Dendritic cell treated with granulocyte-macrophage colony-stimulating factor and Interleukin-4, amounts not matched to agents 40 ng/mL and 50 ng/mL, for 4 days (primary cell): Measurements from ENCODE around the gene MPPED1.

Source experiments
- H3K27ac Mint-ChIP-seq: one replicate; pipeline ENCODE4 v1.8.0; 2022; ENCODE audit warnings: mild to moderate bottlenecking, mixed read lengths
- H3K27me3 Mint-ChIP-seq: one replicate; pipeline ENCODE4 v1.8.0; 2022; ENCODE audit warnings: mild to moderate bottlenecking, mixed read lengths
- H3K36me3 Mint-ChIP-seq: one replicate; pipeline ENCODE4 v1.8.0; 2022; ENCODE audit warnings: low read depth, mixed read lengths
- H3K4me1 Mint-ChIP-seq: one replicate; pipeline ENCODE4 v1.8.0; 2022; ENCODE audit warnings: low read depth, mixed read lengths
- H3K4me3 Mint-ChIP-seq: one replicate; pipeline ENCODE4 v1.8.0; 2022; ENCODE audit warnings: mild to moderate bottlenecking, moderate library complexity, mixed read lengths
- H3K9me3 Mint-ChIP-seq: one replicate; pipeline ENCODE4 v1.8.0; 2022; ENCODE audit warnings: mixed read lengths
- intact Hi-C: fragments of 100-400 bp; cut with micrococcal nuclease; formaldehyde crosslinking; loops from one replicate; pipeline ENCODE4 v1.15.0; 2022

The MPPED1 gene

DNA sequence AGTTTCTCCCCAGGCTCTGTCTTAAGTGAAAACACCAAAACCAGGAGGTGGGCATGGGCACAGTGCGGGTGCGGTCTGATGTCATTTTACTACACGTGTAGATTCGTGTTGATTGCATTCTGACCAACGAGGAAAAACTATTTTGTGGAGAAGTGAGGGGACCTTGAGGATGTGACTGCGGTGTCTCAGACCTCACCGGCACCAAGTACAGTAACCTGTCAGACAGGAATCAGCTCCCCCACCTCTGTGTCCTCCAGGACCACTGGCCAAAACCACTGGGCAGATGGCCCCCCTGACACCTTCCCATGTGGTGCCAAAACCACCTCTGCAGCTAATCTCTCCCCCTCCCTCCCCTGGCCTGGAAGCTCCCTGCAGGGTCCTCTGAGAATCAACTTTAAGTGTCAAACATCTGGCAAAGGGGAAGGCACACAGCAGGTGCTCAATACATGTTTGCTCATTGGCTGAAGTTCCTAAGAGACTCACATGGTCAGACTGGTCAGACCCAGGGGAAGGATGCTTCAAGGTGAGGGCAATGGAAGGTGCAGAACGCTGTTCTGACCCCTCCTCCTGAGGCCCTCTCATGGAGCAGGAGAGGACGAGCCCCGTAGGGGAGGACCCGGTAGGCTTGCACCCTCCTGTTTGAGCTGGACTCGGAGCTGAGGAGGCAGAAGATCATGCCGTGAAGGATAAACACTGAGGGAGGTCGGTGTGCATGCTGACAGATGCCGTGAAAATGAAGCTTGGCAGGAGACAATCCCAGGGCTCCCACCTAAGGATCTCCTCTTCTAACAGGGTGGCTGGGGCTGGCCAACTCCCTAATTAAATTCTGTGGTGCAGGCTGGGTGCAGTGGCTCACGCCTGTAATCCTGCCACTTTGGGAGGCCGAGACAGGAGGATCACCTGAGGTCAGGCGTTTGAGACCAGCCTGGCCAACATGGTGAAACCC is 129.9 kb downstream of the MPPED1 start:
- Mint-ChIP-seq H3K4me1 (peaks cover 7% of the 10 kb centered on the region), H3K4me3 (no peak overlapping the region), H3K27me3 (no peaks in the 10 kb centered on the region), H3K27ac (no peak overlapping the region), H3K9me3 (no peaks in the 10 kb centered on the region), H3K36me3 (no peaks in the 10 kb centered on the region)
- intact Hi-C loops, result no loop called here

DNA sequence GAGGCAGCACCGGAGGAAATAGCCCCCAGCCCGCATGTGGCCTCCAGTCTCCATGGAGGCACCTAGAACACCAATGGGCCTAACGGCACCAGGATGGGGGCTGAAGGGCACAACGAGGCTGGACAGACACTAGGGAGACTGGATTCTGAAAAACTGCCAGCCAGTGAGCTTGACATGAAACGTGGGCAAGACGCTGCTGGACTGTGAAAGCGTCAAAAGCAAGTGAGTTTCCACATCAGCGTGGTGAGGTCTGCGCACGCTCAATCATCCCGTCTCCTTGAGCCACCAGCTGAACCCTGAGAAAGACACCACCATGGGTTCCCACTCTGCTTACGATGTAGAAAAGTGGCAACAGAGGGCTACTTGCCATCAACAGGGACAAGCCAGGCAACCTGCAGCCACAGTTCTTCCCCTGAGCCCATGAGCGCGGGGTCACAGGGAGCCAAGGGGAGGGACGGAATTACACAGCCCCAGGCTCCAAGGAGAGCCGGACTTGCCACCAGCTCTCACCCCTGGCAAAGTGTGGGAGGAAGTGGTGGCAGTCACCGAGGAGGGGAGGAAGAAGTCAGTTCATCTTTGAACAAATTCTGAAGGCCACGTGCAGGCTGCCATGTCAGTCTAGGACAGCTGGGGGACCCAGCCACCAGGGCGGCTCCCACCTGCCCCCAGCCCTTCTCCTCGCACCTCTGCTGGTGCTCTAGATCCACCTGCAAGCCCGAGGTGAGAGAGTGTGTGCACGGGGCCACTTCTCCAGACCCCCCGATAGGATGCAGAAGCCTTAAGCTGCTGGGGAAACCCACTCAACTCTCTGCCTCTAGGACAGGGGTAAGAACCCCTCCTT is 131.1 kb downstream of the MPPED1 start:
- Mint-ChIP-seq H3K9me3 (no peaks in the 10 kb centered on the region), H3K36me3 (no peaks in the 10 kb centered on the region), H3K27ac (no peak overlapping the region), H3K4me3 (no peak overlapping the region), H3K27me3 (no peaks in the 10 kb centered on the region), H3K4me1 (peaks cover 7% of the 10 kb centered on the region)
- intact Hi-C loops, result no loop called here

DNA sequence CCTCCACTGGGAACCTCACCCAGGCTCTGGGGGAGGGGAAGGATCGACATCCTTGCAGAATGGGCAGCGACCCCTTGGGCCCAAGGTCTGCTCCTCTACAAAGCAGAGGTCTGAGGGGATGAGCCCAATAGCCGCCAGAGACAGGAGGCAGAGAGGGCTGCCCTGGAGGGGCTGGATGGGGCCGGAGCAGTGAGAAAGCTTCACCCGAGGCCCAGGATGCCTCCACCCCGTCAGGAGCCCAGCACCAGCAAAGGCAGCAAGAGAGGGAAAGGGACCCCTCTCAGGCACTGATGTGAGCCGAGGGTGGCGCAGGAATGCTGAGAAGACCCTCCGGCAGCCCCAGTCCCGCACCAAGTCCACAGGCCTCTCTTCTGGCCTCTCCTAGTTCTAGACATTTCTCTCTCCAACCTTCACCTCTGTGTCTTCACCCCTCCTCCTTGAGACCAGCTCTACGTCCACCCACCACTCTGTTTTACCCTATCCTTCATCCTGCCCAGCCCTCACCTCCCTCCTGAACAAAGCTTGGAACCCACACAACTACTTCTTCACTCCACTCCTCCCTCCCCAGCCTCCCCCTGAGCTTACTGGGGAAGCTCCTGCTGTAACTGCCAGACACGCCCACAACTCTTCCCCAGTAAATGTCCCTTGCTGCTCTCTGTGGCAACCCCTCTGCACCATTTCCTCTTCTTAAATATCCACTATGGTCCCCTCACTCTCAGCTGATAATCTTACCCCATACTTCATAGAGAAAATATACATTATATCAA is 131.9 kb downstream of the MPPED1 start:
- intact Hi-C loops, result no loop called here
- Mint-ChIP-seq H3K9me3 (no peaks in the 10 kb centered on the region), H3K36me3 (no peaks in the 10 kb centered on the region), H3K27ac (no peak overlapping the region), H3K27me3 (no peaks in the 10 kb centered on the region), H3K4me3 (no peak overlapping the region), H3K4me1 (peaks cover 7% of the 10 kb centered on the region)

DNA sequence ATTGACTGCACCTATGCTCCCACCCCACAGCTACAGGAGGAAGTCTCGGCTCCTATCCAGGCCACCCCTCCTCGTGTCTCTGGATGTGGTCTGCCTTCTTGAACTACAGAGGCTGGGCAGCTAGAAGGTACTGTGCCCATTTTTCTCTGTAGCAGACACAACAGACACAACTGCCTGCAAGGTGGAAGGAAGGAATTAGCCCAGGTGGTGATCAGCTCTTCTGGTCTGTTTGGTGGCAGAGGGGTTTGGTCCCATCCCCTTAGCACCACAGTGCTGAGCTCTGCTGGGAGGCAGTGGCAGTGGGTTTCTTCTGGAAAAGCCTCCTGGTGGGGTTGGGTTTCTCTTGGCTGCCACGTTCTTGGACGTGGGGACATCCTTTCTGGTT is 132.5 kb downstream of the MPPED1 start:
- no peaks in the 10 kb centered on the region for H3K27me3 Mint-ChIP-seq
- H3K27ac Mint-ChIP-seq, result no peak overlapping the region
- intact Hi-C loops, result no loop called here
- H3K4me3 Mint-ChIP-seq, result no peak overlapping the region
- no peaks in the 10 kb centered on the region for H3K9me3 Mint-ChIP-seq
- H3K36me3 Mint-ChIP-seq, result no peaks in the 10 kb centered on the region
- H3K4me1 Mint-ChIP-seq, result peaks cover 7% of the 10 kb centered on the region

DNA sequence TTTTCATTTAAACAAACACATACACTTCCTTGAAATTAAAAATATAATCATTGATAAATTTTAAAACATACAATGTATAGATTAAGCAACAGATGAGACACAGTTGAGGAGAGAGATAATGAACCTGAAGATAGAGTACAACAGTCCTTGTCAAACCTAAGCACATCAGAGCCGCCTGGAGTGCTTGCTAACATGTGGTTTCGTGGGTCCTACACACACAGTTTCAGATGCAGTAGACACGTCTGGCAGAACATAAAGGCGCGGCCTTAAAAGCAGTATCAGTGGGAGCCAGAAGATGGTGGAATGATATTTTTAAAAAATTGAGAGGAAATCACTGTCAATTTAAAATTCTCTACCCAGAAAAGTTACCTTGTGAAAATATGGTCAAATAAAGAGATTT is 134.4 kb downstream of the MPPED1 start:
- no peaks in the 10 kb centered on the region for H3K27me3 Mint-ChIP-seq
- no peaks in the 10 kb centered on the region for H3K36me3 Mint-ChIP-seq
- H3K27ac Mint-ChIP-seq, result no peak overlapping the region
- H3K9me3 Mint-ChIP-seq, result no peaks in the 10 kb centered on the region
- intact Hi-C loops, result no loop called here
- H3K4me1 Mint-ChIP-seq, result peaks cover 7% of the 10 kb centered on the region
- no peak overlapping the region for H3K4me3 Mint-ChIP-seq

DNA sequence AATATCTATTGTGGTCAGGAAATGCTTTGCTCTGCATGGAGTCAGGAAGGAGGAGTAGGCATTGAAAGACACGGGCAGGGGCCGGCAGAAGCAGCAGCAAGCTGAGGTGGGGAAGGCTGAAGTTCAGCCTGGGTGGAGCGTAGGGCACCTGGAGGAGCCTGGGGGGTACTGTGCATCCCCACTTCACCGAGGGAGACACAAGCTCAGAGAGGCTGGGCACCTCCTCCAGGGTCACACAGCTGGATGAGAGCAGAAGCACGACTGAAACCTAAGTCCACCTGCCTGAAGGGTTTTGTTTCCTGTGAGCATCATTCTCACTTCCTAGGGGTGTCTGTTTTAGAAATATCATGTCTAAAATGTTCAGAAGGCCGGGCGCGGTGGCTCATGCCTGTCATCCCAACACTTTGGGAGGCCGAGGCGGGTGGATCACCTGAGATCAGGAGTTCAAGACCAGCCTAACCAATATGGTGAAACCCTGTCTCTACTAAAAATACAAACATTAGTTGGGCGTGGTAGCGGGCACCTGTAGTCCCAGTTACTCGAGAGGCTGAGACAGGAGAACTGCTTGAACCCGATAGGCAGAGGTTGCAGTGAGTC is 138.3 kb downstream of the MPPED1 start:
- Mint-ChIP-seq H3K27me3 (no peaks in the 10 kb centered on the region), H3K4me3 (no peak overlapping the region), H3K36me3 (no peaks in the 10 kb centered on the region), H3K27ac (no peak overlapping the region), H3K4me1 (no peaks in the 10 kb centered on the region), H3K9me3 (no peaks in the 10 kb centered on the region)
- intact Hi-C loops, result no loop called here

DNA sequence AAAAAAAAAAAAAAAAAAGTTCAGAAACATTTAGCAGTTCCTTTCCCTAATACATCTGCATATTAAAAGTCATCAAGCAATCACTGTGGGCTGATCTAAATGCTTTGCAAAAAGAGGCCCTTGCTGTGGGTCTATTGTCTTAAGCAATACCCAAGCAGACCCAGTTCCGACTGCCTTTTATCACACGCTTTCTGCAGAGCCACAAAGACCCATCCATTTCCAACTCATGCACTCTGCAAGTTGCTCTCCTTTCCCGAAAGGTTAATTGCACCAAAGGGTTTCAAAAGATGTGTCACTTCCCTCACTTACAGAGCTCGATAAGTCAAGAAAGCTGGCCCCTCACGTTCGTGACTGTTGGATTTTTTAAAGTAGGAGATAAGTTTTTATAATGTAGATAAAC is 138.9 kb downstream of the MPPED1 start:
- Mint-ChIP-seq H3K4me1 (no peaks in the 10 kb centered on the region), H3K27me3 (no peaks in the 10 kb centered on the region), H3K36me3 (no peaks in the 10 kb centered on the region), H3K27ac (no peak overlapping the region), H3K9me3 (no peaks in the 10 kb centered on the region), H3K4me3 (no peak overlapping the region)
- intact Hi-C loops, result no loop called here

DNA sequence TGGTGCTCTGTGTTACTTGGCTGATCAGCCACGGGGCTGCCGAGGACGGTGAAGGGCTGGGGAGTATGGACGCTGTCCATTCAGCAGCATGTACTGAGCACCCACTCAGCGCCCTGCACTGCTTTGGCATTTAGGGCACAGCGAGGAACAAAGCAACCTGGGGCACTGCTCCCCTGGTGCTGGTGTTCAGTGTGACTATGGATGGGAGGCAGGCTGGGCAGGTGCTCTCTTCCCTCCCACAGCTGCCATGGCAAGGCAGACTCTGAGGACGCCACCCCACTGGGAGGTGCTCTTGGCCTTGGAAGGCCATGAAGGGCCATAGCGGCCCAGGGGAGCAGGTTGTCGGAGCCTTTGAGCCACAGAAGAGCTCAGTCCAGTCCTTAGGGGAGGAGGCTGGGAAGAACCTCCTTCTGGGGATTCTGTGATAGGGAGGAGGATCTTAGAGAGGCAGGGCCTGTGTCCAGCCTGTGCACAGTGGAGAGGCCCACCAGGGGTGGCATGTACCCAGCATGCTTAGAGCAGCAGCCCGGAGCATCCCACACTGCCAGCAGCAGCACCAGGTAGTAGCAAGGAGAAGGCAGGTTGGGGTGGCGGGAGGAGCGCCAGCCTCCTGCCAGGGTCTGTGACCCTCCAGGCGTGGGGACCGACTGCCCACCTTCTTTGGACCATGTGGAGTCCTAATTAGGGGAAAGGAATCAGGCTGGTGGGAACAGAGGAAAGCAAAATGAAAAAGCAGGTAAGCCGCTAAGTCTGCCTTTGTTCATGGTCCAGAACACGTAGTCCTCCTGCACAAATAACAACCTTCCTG is 141.8 kb downstream of the MPPED1 start:
- H3K9me3 Mint-ChIP-seq, result no peaks in the 10 kb centered on the region
- H3K27me3 Mint-ChIP-seq, result no peaks in the 10 kb centered on the region
- H3K4me1 Mint-ChIP-seq, result no peaks in the 10 kb centered on the region
- no peak overlapping the region for H3K4me3 Mint-ChIP-seq
- intact Hi-C loops, result no loop called here
- no peaks in the 10 kb centered on the region for H3K36me3 Mint-ChIP-seq
- H3K27ac Mint-ChIP-seq, result no peak overlapping the region

DNA sequence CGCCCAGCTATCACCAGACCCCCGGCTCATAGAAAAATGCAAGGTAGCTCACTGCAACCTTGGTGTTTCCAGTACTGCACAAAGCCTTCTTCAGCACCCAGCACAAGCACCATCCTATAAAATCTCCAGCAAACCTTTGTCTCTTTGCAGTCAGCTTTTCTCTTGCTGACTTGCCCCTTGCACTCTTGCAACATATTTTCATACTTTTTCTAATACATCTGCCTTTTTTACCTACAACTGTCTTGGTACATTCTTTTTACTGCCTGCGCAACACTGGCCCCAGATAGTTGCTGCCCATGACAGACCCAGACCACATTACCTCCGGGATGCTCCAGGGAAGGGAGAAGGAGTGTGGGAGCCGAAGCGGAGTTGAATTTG is 142.4 kb downstream of the MPPED1 start:
- Mint-ChIP-seq H3K36me3 (no peaks in the 10 kb centered on the region), H3K9me3 (no peaks in the 10 kb centered on the region), H3K27me3 (no peaks in the 10 kb centered on the region), H3K27ac (no peak overlapping the region), H3K4me1 (no peaks in the 10 kb centered on the region), H3K4me3 (no peak overlapping the region)
- intact Hi-C loops, result no loop called here

DNA sequence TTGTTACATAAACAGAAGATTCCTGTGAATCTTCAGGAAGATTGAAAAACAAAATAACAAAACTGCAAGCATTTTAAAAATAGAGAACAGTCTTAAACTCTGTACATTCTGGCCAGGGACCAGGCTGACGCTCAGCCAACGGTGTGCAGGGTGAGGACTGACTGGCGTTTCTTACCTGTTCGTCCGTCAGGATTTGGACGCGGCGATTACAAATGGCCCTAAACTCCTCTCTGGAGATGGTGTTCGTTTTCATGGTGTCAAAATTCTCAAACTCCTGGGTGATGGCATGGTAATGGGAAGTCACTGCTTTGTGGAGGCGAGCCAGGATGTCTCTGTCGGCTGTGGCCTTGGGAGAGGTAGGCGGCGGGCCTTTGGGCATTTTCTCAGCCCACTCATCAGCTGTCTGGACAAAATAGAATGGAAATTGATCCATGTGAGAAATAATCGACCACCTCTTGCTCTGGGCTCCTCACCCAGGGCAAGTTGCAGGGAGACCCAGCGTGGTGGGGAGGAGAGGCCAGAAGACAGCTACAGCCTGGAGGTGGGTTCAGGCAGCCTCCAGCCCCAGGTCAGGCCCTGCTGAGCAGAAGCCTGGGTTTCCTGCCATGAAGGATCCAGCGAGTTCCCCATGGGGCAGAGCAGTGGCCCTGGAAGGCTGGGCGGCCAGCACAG is 143.0 kb downstream of the MPPED1 start:
- intact Hi-C loops, result no loop called here
- H3K27ac Mint-ChIP-seq, result no peak overlapping the region
- H3K4me1 Mint-ChIP-seq, result no peaks in the 10 kb centered on the region
- H3K4me3 Mint-ChIP-seq, result no peak overlapping the region
- H3K36me3 Mint-ChIP-seq, result no peaks in the 10 kb centered on the region
- no peaks in the 10 kb centered on the region for H3K9me3 Mint-ChIP-seq
- no peaks in the 10 kb centered on the region for H3K27me3 Mint-ChIP-seq

DNA sequence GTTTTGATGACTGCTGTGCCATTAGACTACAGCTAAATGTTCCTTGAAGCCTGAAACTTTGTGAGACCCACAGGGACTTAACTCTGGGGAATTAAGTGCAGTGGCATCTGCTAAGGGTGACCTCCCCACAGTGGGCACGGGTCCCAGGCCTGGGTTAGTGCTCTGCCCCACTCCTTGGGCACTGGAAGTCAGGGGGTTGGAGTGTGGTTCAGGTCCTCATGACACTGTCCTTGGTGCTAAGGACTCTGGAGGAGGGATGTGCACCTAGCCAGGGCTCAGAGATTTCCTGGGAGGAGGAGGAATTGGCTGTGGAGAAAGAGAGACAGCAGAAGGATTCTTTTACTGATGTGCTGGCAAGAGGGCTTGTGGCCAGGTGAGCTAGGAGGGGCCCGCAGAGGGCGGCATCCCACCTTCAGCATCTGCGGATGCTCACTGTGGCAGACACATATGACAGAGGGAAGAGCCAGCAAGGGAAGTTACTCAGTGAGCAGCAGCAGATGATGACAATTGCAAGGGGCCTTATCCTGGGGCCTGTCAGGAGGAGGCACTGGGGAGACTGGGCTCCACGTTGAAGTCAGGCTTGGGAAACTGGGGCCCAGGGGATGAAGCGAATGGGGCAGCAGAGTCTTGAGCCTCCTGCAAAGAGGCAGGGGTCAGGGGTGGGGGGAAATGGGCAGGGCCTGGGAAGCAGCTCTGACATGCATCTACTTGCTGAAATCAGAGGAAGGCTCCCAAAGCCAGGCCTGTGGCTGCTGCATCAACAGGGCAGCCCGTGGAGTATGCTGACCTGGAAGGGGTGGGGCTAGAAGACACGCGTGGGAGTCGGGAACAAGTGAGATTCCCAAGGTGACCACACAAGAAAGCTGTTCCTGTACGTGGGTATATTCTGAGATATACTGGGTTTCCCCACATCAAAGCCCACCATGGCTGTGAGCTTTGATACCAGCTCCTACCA is 144.0 kb downstream of the MPPED1 start:
- no peaks in the 10 kb centered on the region for H3K27me3 Mint-ChIP-seq
- H3K27ac Mint-ChIP-seq, result no peak overlapping the region
- H3K9me3 Mint-ChIP-seq, result no peaks in the 10 kb centered on the region
- H3K4me3 Mint-ChIP-seq, result no peak overlapping the region
- no peaks in the 10 kb centered on the region for H3K36me3 Mint-ChIP-seq
- intact Hi-C loops, result no loop called here
- no peaks in the 10 kb centered on the region for H3K4me1 Mint-ChIP-seq
